T-helper 2 cell treated with Interferon-gamma antibody and Interleukin-4, amounts not matched to agents 5 μg/mL and 100 μg/mL, for 36 hours (primary cell): ENCODE results near the gene DEPDC5.

Experiments used
- DNase-seq: peaks from one replicate; pipeline ENCODE4 v3.0.0; 2021; ENCODE audit warnings: low spot score
- H3K27ac Mint-ChIP-seq: one replicate; pipeline ENCODE4 v1.8.0; 2021; ENCODE audit warnings: mild to moderate bottlenecking, mixed read lengths
- H3K27me3 Mint-ChIP-seq: one replicate; pipeline ENCODE4 v1.8.0; 2021; ENCODE audit warnings: low read depth, mixed read lengths
- H3K36me3 Mint-ChIP-seq: one replicate; pipeline ENCODE4 v1.8.0; 2021; ENCODE audit warnings: low read depth, mixed read lengths
- H3K4me1 Mint-ChIP-seq: one replicate; pipeline ENCODE4 v1.8.0; 2021; ENCODE audit warnings: low read depth, mixed read lengths
- H3K4me3 Mint-ChIP-seq: one replicate; pipeline ENCODE4 v1.8.0; 2022; ENCODE audit warnings: mild to moderate bottlenecking, moderate library complexity, mixed read lengths
- H3K9me3 Mint-ChIP-seq: one replicate; pipeline ENCODE4 v1.8.0; 2021; ENCODE audit warnings: mixed read lengths

The DEPDC5 gene

DNA sequence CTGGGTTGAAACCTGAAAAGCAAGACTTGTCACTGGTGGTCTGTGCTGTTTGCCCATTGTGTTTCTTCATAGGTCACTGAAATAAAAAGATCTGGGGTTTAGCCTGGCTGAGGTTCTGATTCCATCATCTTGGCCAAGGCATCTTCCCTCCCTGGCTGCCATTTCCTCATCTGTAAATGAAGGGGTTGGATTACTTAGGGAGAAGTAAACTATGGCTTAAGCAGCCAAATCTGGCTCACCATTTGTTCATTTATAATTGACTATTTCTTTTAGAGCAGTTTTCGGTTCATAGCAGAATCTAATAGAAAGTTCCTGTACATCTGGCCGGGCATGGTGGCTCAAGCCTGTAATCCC lies 138.2 kb downstream of the DEPDC5 start:
- no peak for DNase-seq
- no peak overlapping the region for H3K27ac Mint-ChIP-seq
- peaks cover 15% of the 10 kb centered on the region for H3K36me3 Mint-ChIP-seq
- peaks cover 4% of the 10 kb centered on the region for H3K4me1 Mint-ChIP-seq
- no peaks in the 10 kb centered on the region for H3K9me3 Mint-ChIP-seq
- no peaks in the 10 kb centered on the region for H3K27me3 Mint-ChIP-seq
- H3K4me3 Mint-ChIP-seq = no peak overlapping the region

DNA sequence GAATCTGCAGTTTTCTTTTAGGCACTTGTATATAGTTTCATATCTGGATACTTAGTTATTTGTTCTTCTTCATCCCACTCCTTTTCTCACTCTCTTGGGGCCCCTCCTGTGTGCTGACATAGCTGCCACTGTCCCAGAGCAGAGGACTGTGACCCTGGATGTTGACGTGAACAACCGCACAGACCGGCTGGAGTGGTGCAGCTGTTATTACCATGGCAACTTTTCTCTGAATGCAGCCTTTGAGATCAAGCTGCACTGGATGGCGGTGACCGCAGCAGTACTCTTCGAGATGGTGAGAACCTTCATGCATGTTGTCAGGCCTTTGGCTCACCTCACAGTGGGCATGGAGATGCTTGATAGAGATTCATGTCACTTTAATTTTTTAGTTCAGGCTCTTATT lies 139.6 kb downstream of the DEPDC5 start:
- H3K27ac Mint-ChIP-seq = no peak overlapping the region
- no peaks in the 10 kb centered on the region for H3K27me3 Mint-ChIP-seq
- no peak overlapping the region for H3K4me3 Mint-ChIP-seq
- peaks cover 9% of the 10 kb centered on the region for H3K36me3 Mint-ChIP-seq
- peaks cover 4% of the 10 kb centered on the region for H3K4me1 Mint-ChIP-seq
- no peak for DNase-seq
- no peaks in the 10 kb centered on the region for H3K9me3 Mint-ChIP-seq

DNA sequence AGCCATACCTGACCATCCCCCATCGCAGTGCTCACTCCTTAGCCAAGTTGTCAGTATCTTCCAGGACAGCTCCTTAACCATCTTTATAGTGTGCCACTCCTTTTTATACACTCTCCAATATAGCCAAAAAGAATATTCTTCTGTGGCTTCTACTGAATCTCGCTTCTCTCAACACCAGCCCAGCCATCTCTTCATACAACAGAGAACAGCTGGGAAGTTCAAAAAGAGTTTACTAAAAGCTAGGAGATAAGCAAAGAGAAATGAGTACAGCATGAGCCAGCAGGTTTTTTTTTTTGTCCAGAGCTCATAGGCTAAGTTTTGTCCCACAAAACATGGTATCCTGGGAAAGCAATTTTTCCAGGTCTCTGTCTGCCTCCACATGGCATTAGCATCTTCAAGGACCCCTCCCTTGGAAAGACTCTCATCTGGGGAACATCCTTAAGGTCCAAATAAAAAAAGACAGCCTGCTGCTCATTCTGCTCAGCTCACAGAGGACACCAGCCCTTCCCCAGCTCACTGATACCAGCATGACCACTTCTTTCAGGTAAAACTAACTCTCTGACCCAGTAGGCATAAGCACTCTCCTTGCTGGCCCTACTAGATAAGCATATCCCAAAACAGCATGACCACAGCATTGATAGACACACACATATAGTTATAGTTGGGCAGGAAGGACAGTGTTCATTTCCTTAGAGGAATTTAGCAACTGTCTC lies 141.7 kb downstream of the DEPDC5 start:
- H3K4me3 Mint-ChIP-seq = no peak overlapping the region
- DNase-seq = no peak
- H3K9me3 Mint-ChIP-seq = no peaks in the 10 kb centered on the region
- peaks cover 4% of the 10 kb centered on the region for H3K4me1 Mint-ChIP-seq
- no peak overlapping the region for H3K27ac Mint-ChIP-seq
- H3K27me3 Mint-ChIP-seq = no peaks in the 10 kb centered on the region
- peaks cover 6% of the 10 kb centered on the region for H3K36me3 Mint-ChIP-seq

DNA sequence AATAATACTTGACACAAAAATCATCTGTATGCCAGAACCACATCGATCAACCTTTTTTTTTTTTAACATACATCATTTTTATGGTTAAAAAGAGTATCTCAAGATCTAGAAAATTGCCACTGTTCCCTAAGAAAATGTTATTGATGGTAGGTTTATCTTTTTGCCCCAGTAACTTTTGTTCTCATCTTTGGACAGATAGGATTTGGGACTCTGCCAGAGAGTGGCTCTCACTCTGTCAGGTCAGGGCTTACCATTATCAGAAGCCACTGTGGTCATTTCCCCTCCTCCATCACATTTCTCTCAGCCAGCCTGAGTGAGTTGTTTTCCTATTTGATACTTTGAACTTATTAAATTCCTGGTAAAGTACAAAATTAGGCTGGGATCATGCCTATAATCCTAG lies 142.7 kb downstream of the DEPDC5 start:
- Mint-ChIP-seq H3K36me3 (peaks cover 6% of the 10 kb centered on the region), H3K4me3 (no peak overlapping the region)

DNA sequence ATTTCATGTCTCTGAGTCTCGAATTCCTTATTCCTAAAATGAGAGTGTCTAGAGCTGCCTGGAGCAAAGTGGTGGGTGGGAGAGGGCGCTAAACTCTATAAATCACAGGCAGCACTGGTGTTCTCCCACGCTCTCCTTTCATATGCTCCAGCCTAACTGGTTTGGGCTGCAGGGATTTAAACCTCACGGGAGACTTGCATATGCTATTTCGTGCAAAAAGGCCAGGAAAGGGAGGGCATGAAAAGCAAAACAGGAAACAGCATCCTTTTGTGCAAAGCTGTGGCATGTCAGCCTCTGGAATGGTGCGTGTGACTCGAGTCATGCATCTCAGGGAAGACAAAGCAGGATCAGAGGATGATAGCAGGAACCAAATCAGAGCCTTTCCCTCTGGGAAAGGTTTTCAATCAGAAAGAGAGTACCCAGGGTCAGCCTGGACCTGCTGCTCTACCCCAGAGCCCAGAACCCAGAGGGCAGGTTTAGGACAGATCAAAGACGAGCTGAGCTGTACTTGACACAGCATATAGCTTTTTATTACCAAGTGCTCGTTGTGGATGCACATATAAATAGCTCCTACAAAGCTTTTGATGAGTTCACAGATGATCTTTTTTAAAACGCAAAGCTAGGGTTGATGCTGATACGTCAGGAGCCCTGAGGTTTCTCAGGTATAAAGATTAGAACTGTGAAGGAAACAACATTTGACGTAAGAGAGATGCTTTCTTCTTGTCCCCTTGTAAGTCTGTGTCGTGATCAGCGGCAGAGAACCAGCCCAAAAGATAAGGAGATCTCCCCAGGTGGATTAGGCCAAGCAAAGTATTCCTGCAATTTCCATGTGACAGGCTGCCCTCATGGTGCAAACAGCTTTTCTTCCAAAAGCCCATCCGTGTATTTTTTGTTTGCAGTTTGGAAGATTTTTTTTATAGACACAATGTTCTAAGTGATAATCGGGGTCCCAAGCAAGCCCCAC lies 144.3 kb downstream of the DEPDC5 start:
- H3K4me1 Mint-ChIP-seq = no peaks in the 10 kb centered on the region
- H3K27me3 Mint-ChIP-seq = no peaks in the 10 kb centered on the region
- DNase-seq = no peak
- no peak overlapping the region for H3K4me3 Mint-ChIP-seq
- peaks cover 5% of the 10 kb centered on the region for H3K36me3 Mint-ChIP-seq
- H3K27ac Mint-ChIP-seq = no peak overlapping the region
- H3K9me3 Mint-ChIP-seq = no peaks in the 10 kb centered on the region

More for the DNA sequence above, 142.7 kb downstream of the DEPDC5 start:
- no peaks in the 10 kb centered on the region for H3K27me3 Mint-ChIP-seq
- no peak for DNase-seq
- H3K4me1 Mint-ChIP-seq = no peaks in the 10 kb centered on the region
- no peaks in the 10 kb centered on the region for H3K9me3 Mint-ChIP-seq
- H3K27ac Mint-ChIP-seq = no peak overlapping the region

DNA sequence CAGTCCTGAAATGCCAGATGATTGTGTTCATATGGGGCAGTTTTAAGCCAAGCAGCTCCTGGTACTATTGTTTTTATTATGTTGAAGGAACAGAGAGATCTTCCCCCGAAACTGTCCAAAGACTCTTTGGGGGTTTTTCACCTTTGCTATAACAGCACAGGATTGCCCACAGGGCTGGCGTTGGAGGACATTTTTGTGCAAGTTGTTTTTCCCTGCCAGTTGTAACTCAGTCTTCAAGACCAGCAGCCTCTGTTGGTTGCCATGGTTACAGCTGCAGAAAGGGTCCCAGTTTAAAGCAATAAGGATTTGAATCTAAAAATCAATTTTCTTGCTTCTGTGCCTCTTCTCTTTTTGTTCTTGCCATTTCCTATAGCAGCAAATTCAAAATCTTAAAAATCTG lies 145.1 kb downstream of the DEPDC5 start:
- no peaks in the 10 kb centered on the region for H3K27me3 Mint-ChIP-seq
- H3K4me3 Mint-ChIP-seq = no peak overlapping the region
- DNase-seq = no peak
- H3K36me3 Mint-ChIP-seq = peaks cover 7% of the 10 kb centered on the region
- no peaks in the 10 kb centered on the region for H3K4me1 Mint-ChIP-seq
- H3K9me3 Mint-ChIP-seq = no peaks in the 10 kb centered on the region
- no peak overlapping the region for H3K27ac Mint-ChIP-seq

DNA sequence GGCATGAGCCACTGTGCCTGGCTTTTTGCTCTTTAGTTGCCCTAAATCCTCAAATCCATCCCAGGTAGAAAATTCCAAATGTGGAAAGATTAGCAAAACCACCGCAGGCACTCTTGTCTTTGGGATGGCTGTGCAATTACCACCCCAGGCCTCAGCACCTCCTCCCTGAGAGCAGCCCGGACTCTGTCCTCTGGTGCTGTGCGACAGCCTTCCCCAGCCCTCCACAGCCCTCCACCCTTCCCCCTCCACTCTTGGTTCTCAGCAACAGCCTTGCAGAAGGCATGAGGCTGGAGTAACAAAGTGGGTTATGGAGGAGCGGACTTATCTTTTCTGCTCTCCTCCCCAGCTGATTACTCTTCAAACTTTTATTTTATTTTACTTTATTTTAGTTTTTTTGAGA lies 145.8 kb downstream of the DEPDC5 start:
- Mint-ChIP-seq H3K9me3 (no peaks in the 10 kb centered on the region), H3K27me3 (no peaks in the 10 kb centered on the region), H3K36me3 (peaks cover 7% of the 10 kb centered on the region), H3K27ac (no peak overlapping the region), H3K4me1 (no peaks in the 10 kb centered on the region), H3K4me3 (no peak overlapping the region)
- DNase-seq = no peak

DNA sequence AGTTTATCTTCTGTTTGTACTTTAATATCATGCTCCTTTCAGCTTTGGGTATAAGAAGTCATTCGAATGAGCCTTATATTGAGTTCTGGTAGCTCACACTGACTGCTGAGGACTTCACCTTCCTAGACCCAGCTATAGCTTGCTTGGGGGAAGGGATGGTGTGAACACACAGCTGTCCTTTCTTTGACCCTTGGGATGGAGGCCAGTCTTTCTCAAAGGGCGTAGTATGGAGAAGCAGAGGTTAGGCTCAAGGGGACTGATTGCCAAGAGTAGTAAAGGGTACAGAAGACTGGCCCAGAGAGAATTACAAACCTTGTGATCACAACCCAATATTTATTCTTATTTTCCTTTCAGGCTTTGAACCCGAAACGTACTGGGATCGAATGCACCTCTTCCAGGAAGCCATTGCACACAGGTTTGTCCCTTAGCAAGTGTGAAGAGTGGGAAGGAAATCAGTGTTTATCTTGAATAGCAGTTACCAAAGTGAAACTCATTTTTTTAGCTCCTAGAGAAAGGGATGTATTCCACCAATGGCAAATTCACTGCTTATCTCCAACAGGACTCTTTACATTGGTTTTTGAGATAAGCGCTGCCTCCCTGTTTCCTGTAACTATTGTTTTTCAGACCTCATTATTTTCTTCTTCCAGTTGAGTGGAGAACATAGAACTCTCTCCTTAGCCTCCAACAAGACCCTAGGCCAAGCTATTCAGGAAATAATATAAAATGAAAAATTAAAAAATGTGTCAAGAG lies 147.7 kb downstream of the DEPDC5 start:
- Mint-ChIP-seq H3K27ac (no peak overlapping the region), H3K4me1 (no peaks in the 10 kb centered on the region), H3K27me3 (no peaks in the 10 kb centered on the region), H3K9me3 (no peaks in the 10 kb centered on the region), H3K36me3 (peaks cover 2% of the 10 kb centered on the region), H3K4me3 (no peak overlapping the region)
- DNase-seq = no peak

DNA sequence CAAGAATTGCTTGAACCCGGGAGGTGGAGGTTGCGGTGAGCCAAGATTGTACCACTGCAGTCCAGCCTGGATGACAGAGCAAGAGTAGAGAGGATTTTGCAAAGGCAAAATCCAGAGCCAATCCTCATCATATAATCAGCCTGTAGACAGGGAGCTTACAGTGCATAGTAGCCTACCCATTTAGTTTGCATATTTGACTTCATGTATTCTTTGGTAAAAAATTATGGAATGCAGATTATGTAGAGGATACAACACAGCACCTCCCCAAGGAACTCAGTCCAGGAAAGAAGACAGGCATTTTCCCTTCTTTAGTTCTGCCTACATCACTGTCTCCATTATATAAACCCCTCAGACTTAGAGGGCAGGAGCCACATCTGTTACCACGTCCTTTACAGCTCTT lies 150.8 kb downstream of the DEPDC5 start:
- Mint-ChIP-seq H3K36me3 (peaks cover 8% of the 10 kb centered on the region), H3K4me1 (no peaks in the 10 kb centered on the region), H3K4me3 (no peak overlapping the region), H3K27me3 (no peaks in the 10 kb centered on the region), H3K27ac (no peak overlapping the region), H3K9me3 (no peaks in the 10 kb centered on the region)
- no peak for DNase-seq

DNA sequence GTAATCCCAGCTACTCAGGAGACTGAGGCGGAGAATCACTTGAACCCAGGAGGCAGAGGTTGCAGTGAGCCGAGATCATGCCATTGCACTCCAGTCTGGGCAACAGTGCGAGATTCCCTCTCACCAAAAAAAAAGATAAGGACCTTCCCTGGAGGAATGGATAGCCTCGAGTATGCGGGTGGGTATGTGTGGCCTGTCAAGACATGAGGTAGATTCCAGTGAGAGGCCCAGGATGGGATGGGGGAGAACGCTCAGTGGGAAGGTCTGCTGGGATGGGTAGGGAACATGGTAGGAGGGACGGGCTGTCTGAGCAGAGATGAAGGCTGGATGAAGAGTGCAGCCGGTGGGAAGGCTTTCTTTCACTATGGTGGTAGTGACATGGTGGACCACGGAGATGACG lies 151.5 kb downstream of the DEPDC5 start:
- no peak for DNase-seq
- H3K27me3 Mint-ChIP-seq = no peaks in the 10 kb centered on the region
- no peak overlapping the region for H3K27ac Mint-ChIP-seq
- peaks cover 9% of the 10 kb centered on the region for H3K36me3 Mint-ChIP-seq
- H3K4me1 Mint-ChIP-seq = no peaks in the 10 kb centered on the region
- no peaks in the 10 kb centered on the region for H3K9me3 Mint-ChIP-seq
- H3K4me3 Mint-ChIP-seq = no peak overlapping the region

DNA sequence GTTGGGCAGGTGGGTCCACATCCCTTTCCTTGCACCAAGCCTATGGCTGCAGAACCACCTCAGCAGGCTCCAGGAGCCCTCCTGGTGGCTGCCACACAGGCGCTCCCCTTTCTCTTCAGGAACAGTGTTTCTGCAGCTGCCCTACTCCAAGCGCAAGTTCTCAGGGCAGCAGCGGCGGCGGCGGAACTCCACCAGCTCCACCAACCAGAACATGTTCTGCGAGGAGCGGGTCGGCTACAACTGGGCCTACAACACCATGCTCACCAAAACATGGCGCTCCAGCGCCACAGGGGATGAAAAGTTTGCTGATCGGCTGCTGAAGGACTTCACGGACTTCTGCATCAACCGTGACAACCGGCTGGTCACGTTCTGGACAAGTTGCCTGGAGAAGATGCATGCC lies 152.3 kb downstream of the DEPDC5 start:
- Mint-ChIP-seq H3K36me3 (peaks cover 11% of the 10 kb centered on the region), H3K27me3 (no peaks in the 10 kb centered on the region), H3K27ac (no peak overlapping the region), H3K4me3 (no peak overlapping the region), H3K9me3 (no peaks in the 10 kb centered on the region), H3K4me1 (no peaks in the 10 kb centered on the region)
- DNase-seq = no peak

DNA sequence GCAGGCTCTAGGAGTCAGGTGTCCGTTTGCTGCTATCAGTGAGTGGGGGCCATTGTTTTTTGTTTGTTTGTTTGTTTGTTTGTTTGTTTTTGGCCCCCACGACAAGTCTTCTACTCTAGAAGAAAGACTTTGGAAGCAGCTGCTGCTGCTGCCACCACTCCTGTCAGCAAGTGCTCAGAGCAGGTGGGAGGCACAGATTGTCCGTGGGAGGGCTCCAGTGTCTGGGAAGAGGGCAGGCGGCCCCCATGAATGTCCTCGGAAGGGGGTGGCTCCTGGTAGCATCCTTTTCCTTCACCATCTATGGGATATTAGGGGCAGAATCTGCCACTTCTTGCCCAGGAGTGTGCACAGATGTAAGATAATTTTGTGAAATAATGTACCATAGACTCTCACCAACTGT lies 152.8 kb downstream of the DEPDC5 start:
- no peaks in the 10 kb centered on the region for H3K9me3 Mint-ChIP-seq
- H3K27ac Mint-ChIP-seq = no peak overlapping the region
- no peaks in the 10 kb centered on the region for H3K4me1 Mint-ChIP-seq
- DNase-seq = no peak
- no peak overlapping the region for H3K4me3 Mint-ChIP-seq
- peaks cover 11% of the 10 kb centered on the region for H3K36me3 Mint-ChIP-seq
- H3K27me3 Mint-ChIP-seq = no peaks in the 10 kb centered on the region

DNA sequence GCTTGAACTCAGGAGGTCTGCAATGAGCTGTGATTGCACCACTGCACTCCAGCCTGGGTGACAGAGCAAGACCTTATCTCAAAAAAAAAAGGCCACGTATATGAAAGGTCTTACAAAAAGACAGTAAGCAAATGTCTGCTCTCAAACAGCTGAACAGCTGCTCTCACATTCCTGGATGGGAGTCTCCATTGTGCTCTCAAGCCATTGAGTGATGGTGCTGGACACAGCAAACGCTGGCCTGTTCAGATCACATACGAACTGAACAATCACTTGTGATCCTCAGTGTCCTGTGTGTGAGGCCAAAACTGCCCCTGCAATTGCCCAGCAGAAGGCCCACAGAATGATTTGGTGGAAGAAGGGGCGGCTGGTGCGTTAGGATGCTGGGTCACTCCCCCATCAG lies 156.2 kb downstream of the DEPDC5 start:
- Mint-ChIP-seq H3K27ac (no peak overlapping the region), H3K27me3 (no peaks in the 10 kb centered on the region), H3K9me3 (no peaks in the 10 kb centered on the region)

More for the DNA sequence above, 156.2 kb downstream of the DEPDC5 start:
- no peak overlapping the region for H3K4me3 Mint-ChIP-seq
- no peak for DNase-seq
- no peaks in the 10 kb centered on the region for H3K4me1 Mint-ChIP-seq
- H3K36me3 Mint-ChIP-seq = peaks cover 9% of the 10 kb centered on the region
